Activated T-helper 2 cell treated with anti-CD3 and anti-CD28 coated beads, Interferon-gamma antibody, Interleukin-2, Interleukin-4, amounts not matched to agents 10 μg/mL and 5 μg/mL and 100 μg/mL, durations not matched to agents 14 hours and 24 hours and 36 hours (primary cell): ENCODE results near the gene CEP192. TPM values are rescaled to one million over a fixed set of nuclear protein-coding genes. Genes with fewer than 3 reads are reported as not detected.

Source experiments
- DNase-seq: peaks from one replicate; pipeline ENCODE4 v3.0.0; 2021; ENCODE audit warnings: low spot score
- H3K27ac Mint-ChIP-seq: one replicate; pipeline ENCODE4 v1.8.0; 2021; ENCODE audit warnings: mixed read lengths
- H3K27me3 Mint-ChIP-seq: one replicate; pipeline ENCODE4 v1.8.0; 2021; ENCODE audit warnings: low read depth, mixed read lengths
- H3K36me3 Mint-ChIP-seq: one replicate; pipeline ENCODE4 v1.8.0; 2021; ENCODE audit warnings: low read depth, mixed read lengths
- H3K4me1 Mint-ChIP-seq: one replicate; pipeline ENCODE4 v1.8.0; 2021; ENCODE audit warnings: low read depth, mixed read lengths
- H3K4me3 Mint-ChIP-seq: one replicate; pipeline ENCODE4 v1.8.0; 2021; ENCODE audit warnings: low read depth, mild to moderate bottlenecking, moderate library complexity, mixed read lengths
- H3K9me3 Mint-ChIP-seq: one replicate; pipeline ENCODE4 v1.8.0; 2021; ENCODE audit warnings: mixed read lengths
- intact Hi-C: fragments of 100-400 bp; cut with micrococcal nuclease; formaldehyde crosslinking; loops from one replicate; pipeline ENCODE4 v1.15.1; 2023
- total RNA-seq: library from RNA; stranded (reverse); gene quantifications from 2 replicates; pipeline ENCODE4 v1.2.3, GENCODE V29; 2022

The CEP192 gene
- total RNA-seq, 1 donor from 2014 or later: 37.4 TPM

DNA sequence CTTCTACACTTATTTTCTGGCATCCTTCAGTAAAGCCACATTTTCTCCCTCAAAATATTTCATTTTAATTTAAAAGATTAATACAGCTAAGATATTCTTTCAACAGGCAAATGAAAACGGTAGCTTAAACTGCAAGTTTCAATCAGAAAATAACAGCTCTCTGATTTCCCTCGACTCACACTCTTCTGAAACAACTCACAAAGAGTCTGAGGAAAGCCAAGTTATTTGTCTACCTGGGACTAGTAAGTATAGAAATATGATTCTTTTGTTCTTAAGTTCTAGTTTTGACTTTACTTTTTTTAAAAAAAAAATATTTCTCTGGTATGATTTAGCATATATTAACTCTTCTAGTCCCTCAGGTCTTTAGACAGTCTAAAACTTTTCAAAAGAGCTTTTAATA lies 27.2 kb downstream of the CEP192 start:
- Mint-ChIP-seq H3K27ac (no peak overlapping the region), H3K36me3 (peaks cover 89% of the 10 kb centered on the region)

DNA sequence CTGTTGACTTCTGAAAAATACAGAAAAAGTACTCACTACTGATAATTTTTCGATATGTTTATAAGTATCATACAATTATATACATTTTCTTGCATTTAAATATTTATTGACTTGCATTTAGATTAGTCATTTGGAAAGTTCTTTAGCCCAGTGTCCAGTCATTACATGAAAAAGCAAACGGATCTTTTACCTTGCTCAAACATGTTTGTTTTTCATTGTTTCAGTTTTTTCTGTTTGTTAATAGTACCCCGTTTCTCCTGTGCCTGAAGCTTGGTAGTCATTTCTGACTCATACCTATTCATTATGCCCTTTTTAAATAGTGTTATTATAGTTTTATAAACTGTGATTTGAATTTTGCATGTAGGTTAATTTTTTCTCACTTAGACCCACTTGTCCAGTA lies 28.1 kb downstream of the CEP192 start:
- intact Hi-C loops: loop anchor here (2.0 kb wide), 1 partner anchor 14 kb away; no protein-coding TSS in a partner anchor
- H3K9me3 Mint-ChIP-seq: peaks cover 24% of the 10 kb centered on the region
- H3K4me3 Mint-ChIP-seq: no peak overlapping the region
- no peak overlapping the region for H3K27ac Mint-ChIP-seq
- no peak for DNase-seq
- peaks cover 28% of the 10 kb centered on the region for H3K4me1 Mint-ChIP-seq
- H3K27me3 Mint-ChIP-seq: no peaks in the 10 kb centered on the region
- H3K36me3 Mint-ChIP-seq: peaks cover 90% of the 10 kb centered on the region

More for the DNA sequence above, 27.2 kb downstream of the CEP192 start:
- Mint-ChIP-seq H3K27me3 (no peaks in the 10 kb centered on the region), H3K9me3 (peaks cover 16% of the 10 kb centered on the region), H3K4me3 (no peak overlapping the region), H3K4me1 (peaks cover 25% of the 10 kb centered on the region)
- no peak for DNase-seq
- intact Hi-C loops: loop anchor here (2.0 kb wide), 1 partner anchor 14 kb away; no protein-coding TSS in a partner anchor

DNA sequence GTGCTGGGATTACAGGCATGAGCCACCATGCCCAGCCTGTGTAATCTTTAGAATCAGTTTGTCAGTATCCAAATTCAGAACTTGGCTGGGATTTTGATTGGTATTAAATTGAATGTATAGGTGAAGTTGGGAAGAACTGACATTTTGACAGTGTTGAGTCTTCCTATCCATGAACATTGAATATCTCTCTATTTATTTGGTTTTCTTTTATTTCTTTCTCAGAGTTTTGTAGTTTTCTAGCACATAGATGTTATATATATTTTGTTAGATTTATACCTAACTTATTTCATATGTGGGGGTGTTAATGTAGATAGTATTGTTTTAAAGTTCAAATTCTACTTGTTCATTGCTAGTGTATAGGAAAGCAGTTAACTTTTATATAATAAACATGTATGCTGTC lies 31.5 kb downstream of the CEP192 start:
- Mint-ChIP-seq H3K9me3 (peaks cover 24% of the 10 kb centered on the region), H3K4me3 (no peak overlapping the region)
- DNase-seq: no peak

GRCh38 chr18:13025233-13025632 lies 34.1 kb downstream of the CEP192 start:
- no peak overlapping the region for H3K27ac Mint-ChIP-seq
- no peaks in the 10 kb centered on the region for H3K27me3 Mint-ChIP-seq
- intact Hi-C loops: no loop called here
- H3K36me3 Mint-ChIP-seq: peaks cover 83% of the 10 kb centered on the region
- peaks cover 24% of the 10 kb centered on the region for H3K9me3 Mint-ChIP-seq
- no peak overlapping the region for H3K4me3 Mint-ChIP-seq
- DNase-seq: no peak
- H3K4me1 Mint-ChIP-seq: peaks cover 25% of the 10 kb centered on the region

More for the DNA sequence above, 31.5 kb downstream of the CEP192 start:
- H3K27me3 Mint-ChIP-seq: no peaks in the 10 kb centered on the region
- H3K27ac Mint-ChIP-seq: no peak overlapping the region
- intact Hi-C loops: no loop called here
- H3K36me3 Mint-ChIP-seq: peaks cover 90% of the 10 kb centered on the region
- H3K4me1 Mint-ChIP-seq: peaks cover 35% of the 10 kb centered on the region

DNA sequence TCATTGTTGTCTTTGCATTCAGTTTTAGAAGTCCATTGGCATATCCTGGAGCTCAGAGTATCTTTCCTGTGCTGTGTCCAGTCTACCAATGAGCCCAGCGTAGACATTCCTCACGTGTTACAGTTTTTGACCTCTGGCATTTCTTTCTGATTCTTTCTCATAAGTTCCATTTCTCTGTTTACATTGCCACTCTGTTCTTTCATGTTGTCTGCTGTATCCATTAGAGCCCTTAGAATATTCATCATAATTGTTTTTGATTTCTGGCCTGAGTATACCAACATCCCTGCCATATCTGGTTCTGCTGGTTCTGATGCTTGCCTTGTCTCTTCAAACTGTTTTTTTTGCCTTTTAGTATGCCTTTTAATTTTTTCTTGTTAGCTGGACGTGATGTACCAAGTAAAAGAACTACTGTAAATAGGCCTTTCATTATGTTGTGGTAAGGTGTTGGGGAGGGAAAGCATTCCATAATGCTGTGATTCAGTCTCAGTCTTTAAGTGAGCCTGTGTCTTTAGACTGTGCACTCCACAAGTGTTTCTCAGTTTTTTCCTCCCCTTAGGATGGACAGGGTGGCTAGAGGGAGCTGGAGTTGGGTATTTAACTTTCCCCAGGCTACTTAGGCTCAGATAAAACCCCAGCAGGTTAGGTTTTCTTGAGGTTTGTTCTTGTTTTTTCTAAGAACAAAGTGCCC lies 35.6 kb downstream of the CEP192 start:
- peaks cover 20% of the 10 kb centered on the region for H3K9me3 Mint-ChIP-seq
- H3K27me3 Mint-ChIP-seq: no peaks in the 10 kb centered on the region
- DNase-seq: no peak
- no peak overlapping the region for H3K27ac Mint-ChIP-seq
- peaks cover 21% of the 10 kb centered on the region for H3K4me1 Mint-ChIP-seq
- H3K36me3 Mint-ChIP-seq: peaks cover 79% of the 10 kb centered on the region
- no peak overlapping the region for H3K4me3 Mint-ChIP-seq
- intact Hi-C loops: no loop called here

GRCh38 chr18:13028869-13029268 lies 37.7 kb downstream of the CEP192 start:
- Mint-ChIP-seq H3K4me3 (no peak overlapping the region), H3K4me1 (peaks cover 19% of the 10 kb centered on the region), H3K9me3 (peaks cover 3% of the 10 kb centered on the region), H3K36me3 (peaks cover 78% of the 10 kb centered on the region), H3K27ac (no peak overlapping the region), H3K27me3 (no peaks in the 10 kb centered on the region)
- no peak for DNase-seq
- intact Hi-C loops: no loop called here

DNA sequence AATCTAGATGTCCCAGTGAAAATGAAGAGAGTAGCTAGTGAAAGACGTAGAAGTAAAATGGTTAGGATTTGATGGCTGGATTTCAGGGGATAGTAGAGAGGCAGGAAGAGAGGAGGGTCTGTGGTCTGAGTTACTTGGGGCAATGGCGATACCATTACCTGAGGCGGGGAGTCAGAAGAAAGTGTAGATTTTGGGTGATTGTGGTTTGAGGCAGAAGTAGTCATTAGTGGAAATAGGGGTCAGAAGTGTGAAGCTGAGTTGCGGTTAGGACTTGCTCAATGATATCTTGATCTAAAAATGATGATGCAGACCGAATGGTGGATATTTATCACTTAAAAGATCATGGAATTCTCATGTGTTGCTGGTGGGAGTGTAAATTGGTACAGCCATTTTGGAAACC lies 41.0 kb downstream of the CEP192 start:
- H3K27me3 Mint-ChIP-seq: no peaks in the 10 kb centered on the region
- peaks cover 62% of the 10 kb centered on the region for H3K36me3 Mint-ChIP-seq
- DNase-seq: no peak
- H3K27ac Mint-ChIP-seq: no peak overlapping the region
- no peaks in the 10 kb centered on the region for H3K9me3 Mint-ChIP-seq
- H3K4me1 Mint-ChIP-seq: peaks cover 11% of the 10 kb centered on the region
- H3K4me3 Mint-ChIP-seq: no peak overlapping the region
- intact Hi-C loops: no loop called here

GRCh38 chr18:13035249-13035914 lies 44.2 kb downstream of the CEP192 start:
- Mint-ChIP-seq H3K27ac (no peak overlapping the region), H3K4me3 (no peak overlapping the region), H3K27me3 (no peaks in the 10 kb centered on the region), H3K9me3 (no peaks in the 10 kb centered on the region), H3K36me3 (peaks cover 58% of the 10 kb centered on the region), H3K4me1 (peaks cover 7% of the 10 kb centered on the region)
- intact Hi-C loops: no loop called here
- DNase-seq: no peak

GRCh38 chr18:13036622-13037320 lies 45.6 kb downstream of the CEP192 start:
- Mint-ChIP-seq H3K4me1 (peaks cover 3% of the 10 kb centered on the region), H3K4me3 (no peak overlapping the region), H3K36me3 (peaks cover 54% of the 10 kb centered on the region), H3K27ac (no peak overlapping the region), H3K9me3 (no peaks in the 10 kb centered on the region), H3K27me3 (no peaks in the 10 kb centered on the region)
- intact Hi-C loops: no loop called here
- DNase-seq: no peak

DNA sequence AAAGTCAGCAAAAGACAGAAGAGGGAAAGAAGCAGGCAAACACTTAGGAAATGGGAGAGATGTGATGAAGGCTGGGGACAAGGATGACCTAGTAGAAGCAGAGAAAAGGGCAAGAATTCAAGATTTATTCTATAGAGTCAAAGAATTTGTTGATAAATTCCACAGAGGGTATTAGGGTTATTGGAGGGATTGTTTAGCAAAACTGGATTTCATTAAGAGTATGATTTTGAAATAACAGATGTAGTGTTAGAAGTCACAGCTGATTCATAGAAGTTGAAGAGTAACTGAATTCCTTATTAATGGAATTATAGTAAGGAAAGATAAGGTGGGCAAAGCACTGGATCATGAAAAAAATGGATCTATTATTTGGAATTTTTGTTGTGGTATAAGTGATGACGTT lies 48.6 kb downstream of the CEP192 start:
- intact Hi-C loops: no loop called here
- Mint-ChIP-seq H3K27ac (no peak overlapping the region), H3K9me3 (peaks cover 6% of the 10 kb centered on the region), H3K27me3 (no peaks in the 10 kb centered on the region), H3K4me1 (peaks cover 6% of the 10 kb centered on the region), H3K36me3 (peaks cover 57% of the 10 kb centered on the region), H3K4me3 (no peak overlapping the region)
- no peak for DNase-seq

DNA sequence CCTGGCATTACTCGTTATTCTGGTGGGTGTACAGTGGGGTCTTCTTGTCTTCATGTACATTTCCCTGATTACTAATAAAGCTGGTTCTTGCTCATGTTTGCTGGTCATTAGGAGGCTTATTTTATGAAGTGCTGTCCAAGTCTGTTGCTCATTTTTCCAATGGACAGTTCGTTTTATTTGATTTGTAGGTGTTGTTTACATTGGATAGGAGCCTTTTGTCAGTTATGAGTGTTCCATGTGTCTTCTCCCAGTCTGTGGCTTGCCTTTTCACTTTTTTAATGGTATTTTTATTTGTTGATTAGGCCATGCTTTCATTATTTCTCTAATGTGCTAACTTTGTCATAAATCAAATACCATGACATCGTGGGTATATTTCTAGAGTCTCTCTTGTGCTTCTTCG lies 51.9 kb downstream of the CEP192 start:
- peaks cover 10% of the 10 kb centered on the region for H3K4me1 Mint-ChIP-seq
- H3K36me3 Mint-ChIP-seq: peaks cover 80% of the 10 kb centered on the region
- no peaks in the 10 kb centered on the region for H3K27me3 Mint-ChIP-seq
- peaks cover 6% of the 10 kb centered on the region for H3K9me3 Mint-ChIP-seq
- H3K27ac Mint-ChIP-seq: no peak overlapping the region
- H3K4me3 Mint-ChIP-seq: no peak overlapping the region
- DNase-seq: no peak
- intact Hi-C loops: no loop called here

- Mint-ChIP-seq H3K4me1 (peaks cover 20% of the 10 kb centered on the region), H3K27ac (no peak overlapping the region), H3K4me3 (no peak overlapping the region), H3K9me3 (peaks cover 4% of the 10 kb centered on the region), H3K36me3 (peaks cover 85% of the 10 kb centered on the region), H3K27me3 (no peaks in the 10 kb centered on the region)
- intact Hi-C loops: no loop called here
- DNase-seq: no peak
These were observed 57.0 kb downstream of the CEP192 start for GRCh38 chr18:13048061-13048595.
